Pancreas (tissue), 10 donors: Measurements from ENCODE around the gene PAXIP1. TPM values are rescaled to one million over a fixed set of nuclear protein-coding genes. Genes with fewer than 3 reads are reported as not detected.
A peak's percentile ranks its signal among the peaks of the same experiment; 100 is the strongest.
"Not testable (repeated sequence)": the region's sequence is repeated elsewhere in the genome, so short reads cannot be mapped to it uniquely, and the experiment has no call there.

ENCODE experiments used
- ATAC-seq, 4 donors: fragments of 200-7000 bp; cut with Tn5 transposase; one replicate each; pipeline versions ENCODE4 v1.8.0 to v1.9.1; 2020; ENCODE audit warnings: mild to moderate bottlenecking in 4 of 4, moderate library complexity in 4 of 4
- DNase-seq, 6 donors: peaks; one replicate each; pipeline ENCODE4 v3.0.0-alpha.2; 2020
- FAIRE-seq: peaks from 2 replicates; lab custom pipeline; 2012; peaks lifted over from hg19 to GRCh38; lab: Jason Lieb, UNC
- H3K27ac ChIP-seq, 4 donors: fragments of 200-600 bp; sonication (generic); 1 replicate in 3 of 4; 2 replicates in 1 of 4; pipeline versions ENCODE4 v1.5.0 to v1.8.0; 2020
- H3K27me3 ChIP-seq, 4 donors: fragments of 200-600 bp; one replicate each; pipeline ENCODE4 v1.8.0; 2021
- H3K36me3 ChIP-seq, 3 donors: fragments of 200-600 bp; sonication (generic) in 1 of 3; one replicate each; pipeline versions ENCODE4 v1.5.0 to v1.8.0; 2020 to 2021
- H3K4me1 ChIP-seq, 3 donors: fragments of 200-600 bp; one replicate each; pipeline ENCODE4 v1.8.0; 2021
- H3K4me3 ChIP-seq, 4 donors: fragments of 200-600 bp; sonication (generic) in 2 of 4; one replicate each; pipeline versions ENCODE4 v1.5.0 to v1.8.0; 2020 to 2021
- H3K9me3 ChIP-seq, 4 donors: fragments of 200-600 bp; one replicate each; pipeline ENCODE4 v1.8.0; 2021
- CTCF ChIP-seq, 4 donors: fragments of 200-600 bp; sonication (generic) in 3 of 4; IDR thresholded peaks; one replicate each; pipeline versions ENCODE4 v1.5.0 to v1.8.0; 2021; ENCODE audit warnings: antibody characterized with exemption in 4 of 4
- WGBS, 2 donors: extraction: QIAGEN DNeasy Blood & Tissue Kit; methylation state at CpG; one replicate each; pipeline ENCODE4 v1.1.7; 2013; 5-methylcytosine and 5-hydroxymethylcytosine counted together
- intact Hi-C, 3 donors: fragments of 100-400 bp; cut with DNase I; formaldehyde crosslinking; loops; one replicate each; pipeline versions ENCODE4 v1.11.1 to v1.14.2; 2022
- polyA plus RNA-seq, 2 donors: library from polyadenylated mRNA; stranded (reverse); fragments of 200-250 nt; gene quantifications; one replicate each; pipeline ENCODE4 v1.2.3, GENCODE V29; 2013
- total RNA-seq, 6 donors: library from RNA; stranded (reverse); fragmentation: NEBNext Ultra II Directional in 4 of 6; extraction: Animal tissue kit (Norgen Biotek cat#: 25700) in 4 of 6; gene quantifications; one replicate each; pipeline versions ENCODE4 v1.2.1 to v1.2.4, GENCODE V29; 2021 to 2023
- donor health status: healthy with polysubstance abuse.
- donor health status: DM: no; HTN: no; CAD: no; lungs with moderate emphysema.
- donor health status: DM: no; HTN: no; CAD: no.
- donor health status: control.
- donor health status: control.
- donor health status: Bipolar disorder and iron deficiency.
- donor health status: DM: yes; HTN: yes; CAD: no.
- donor health status: DM: no; HTN: no; CAD: no.
- donor health status: DM: no; HTN: no; CAD: no.
- donor health status: DM: yes; HTN: yes; CAD: no.

The PAXIP1 gene
- total and polyA plus RNA-seq, 8 donors = 3.2 to 6.2 (median 4.5) TPM

- Histone ChIP-seq H3K27ac (no peak overlapping the region), H3K27me3 (no peaks in the 10 kb centered on the region), H3K4me3 (no peak overlapping the region), H3K4me1 (no peaks in the 10 kb centered on the region), H3K36me3 (peaks cover 0 to 33% (median 13%) of the 10 kb centered on the region in 3 donors), H3K9me3 (no peaks in the 10 kb centered on the region)
- WGBS, 2 donors = 81 to 87% methylated on average over 5 of the region's 5 CpGs
- intact Hi-C loops = no loop called here
- FAIRE-seq (no peak), DNase-seq (no peak), ATAC-seq (no peak)
- no peak for TF ChIP-seq CTCF (IDR thresholded peaks at IDR 0.05)
Measured at GRCh38 chr7:154947604-154948003, 55.3 kb downstream of the PAXIP1 start.

GRCh38 chr7:154946166-154946565 lies 56.8 kb downstream of the PAXIP1 start:
- WGBS, 2 donors = 85 to 89% methylated on average over 7 of the region's 7 CpGs
- ATAC-seq = no peak
- FAIRE-seq = no peak
- no peak for TF ChIP-seq CTCF (IDR thresholded peaks at IDR 0.05)
- H3K4me3 ChIP-seq = no peak overlapping the region
- H3K36me3 ChIP-seq = peaks cover 0 to 33% (median 13%) of the 10 kb centered on the region in 3 donors
- H3K27me3 ChIP-seq = no peaks in the 10 kb centered on the region
- DNase-seq = no peak
- H3K27ac ChIP-seq = no peak overlapping the region
- no peaks in the 10 kb centered on the region for H3K9me3 ChIP-seq
- H3K4me1 ChIP-seq = no peaks in the 10 kb centered on the region
- intact Hi-C loops = no loop called here

- H3K9me3 ChIP-seq = no peaks in the 10 kb centered on the region
- 87 to 91% methylated on average over 9 of the region's 9 CpGs for WGBS, 2 donors
- no peak overlapping the region for H3K4me3 ChIP-seq
- peaks cover 0 to 33% (median 13%) of the 10 kb centered on the region in 3 donors for H3K36me3 ChIP-seq
- intact Hi-C loops = no loop called here
- no peak for FAIRE-seq
- no peak overlapping the region for H3K27ac ChIP-seq
- no peaks in the 10 kb centered on the region for H3K27me3 ChIP-seq
- DNase-seq = no peak
- no peaks in the 10 kb centered on the region for H3K4me1 ChIP-seq
- TF ChIP-seq CTCF (IDR thresholded peaks at IDR 0.05) = no peak
- ATAC-seq = no peak
Measured at GRCh38 chr7:154943906-154944305, 59.0 kb downstream of the PAXIP1 start.

GRCh38 chr7:154942691-154943090 lies 60.2 kb downstream of the PAXIP1 start:
- intact Hi-C loops = no loop called here
- DNase-seq (no peak), FAIRE-seq (no peak), ATAC-seq (no peak)
- no peaks in the 10 kb centered on the region for H3K27me3 ChIP-seq
- WGBS, 2 donors = 27 to 36% methylated on average over 2 of the region's 2 CpGs
- H3K36me3 ChIP-seq = peaks cover 0 to 29% (median 13%) of the 10 kb centered on the region in 3 donors
- H3K4me3 ChIP-seq = no peak overlapping the region
- no peak overlapping the region for H3K27ac ChIP-seq
- TF ChIP-seq CTCF (IDR thresholded peaks at IDR 0.05) = no peak
- H3K9me3 ChIP-seq = no peaks in the 10 kb centered on the region
- no peaks in the 10 kb centered on the region for H3K4me1 ChIP-seq

GRCh38 chr7:154937837-154938236 lies 65.1 kb downstream of the PAXIP1 start:
- intact Hi-C loops = no loop called here
- WGBS, 2 donors = 64 to 77% methylated on average over 1 of the region's 1 CpG
- Histone ChIP-seq H3K4me3 (no peak overlapping the region), H3K27ac (no peak overlapping the region), H3K9me3 (peaks cover 0 to 4% (median 0%) of the 10 kb centered on the region in 4 donors), H3K36me3 (no peaks in the 10 kb centered on the region), H3K27me3 (no peaks in the 10 kb centered on the region), H3K4me1 (no peaks in the 10 kb centered on the region)
- no peak for TF ChIP-seq CTCF (IDR thresholded peaks at IDR 0.05)
- peak; percentile 32 for FAIRE-seq
- no peak for ATAC-seq
- no peak for DNase-seq

- not testable (repeated sequence) for FAIRE-seq
Measured at GRCh38 chr7:154934353-154934952, 68.5 kb downstream of the PAXIP1 start.

More at GRCh38 chr7:154934353-154934952, 68.5 kb downstream of the PAXIP1 start:
- DNase-seq, ATAC-seq, H3K4me1 ChIP-seq, H3K36me3 ChIP-seq, H3K27ac ChIP-seq, H3K9me3 ChIP-seq, intact Hi-C loops, H3K4me3 ChIP-seq, H3K27me3 ChIP-seq: not testable (repeated sequence)
- 93 to 95% methylated on average over 5 of the region's 5 CpGs for WGBS, 2 donors
